ENCODE results near the gene CNTN1.

DNA sequence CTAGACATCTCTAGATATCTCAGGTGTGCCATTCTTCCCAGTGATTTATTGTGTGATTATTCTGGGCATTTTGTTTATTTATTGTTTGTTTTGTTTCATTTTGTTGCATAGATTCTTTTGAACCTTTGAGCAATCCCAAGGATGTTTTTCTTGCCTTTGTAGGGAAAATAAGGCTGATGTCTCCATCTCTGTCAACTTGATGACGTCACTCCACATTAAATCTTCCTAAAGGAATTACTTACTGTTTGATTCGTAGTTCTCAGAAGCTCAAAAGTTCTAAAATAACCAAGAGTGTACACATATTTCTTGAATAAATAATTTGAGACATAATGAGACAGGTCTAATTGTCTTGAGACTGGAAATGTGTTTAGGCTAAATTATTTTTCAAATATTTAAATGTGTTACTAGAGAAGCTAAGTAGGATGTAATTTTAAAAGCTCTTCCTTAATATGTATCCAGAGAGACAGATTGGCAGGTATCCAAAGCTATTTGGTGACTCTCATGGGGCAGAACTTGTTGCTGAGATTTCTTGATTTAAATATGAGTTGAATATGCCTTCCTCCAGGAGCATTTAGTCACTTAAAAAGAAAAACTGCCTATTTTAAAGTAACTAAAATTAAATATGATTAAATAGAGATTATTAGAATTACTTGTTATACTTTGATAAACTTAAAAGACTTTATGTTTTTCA, 128.7 kb downstream of the CNTN1 start:
- TF ChIP-seq REST (IDR thresholded peaks at IDR 0.05; ENCODE audit: low read depth, low read length) (no peak), TEAD4 (IDR thresholded peaks at IDR 0.05; ENCODE audit: borderline replicate concordance, insufficient read depth) (no peak), POLR2AphosphoS5 (IDR thresholded peaks at IDR 0.05; ENCODE audit: low read depth, low read length) (no peak), USF2 (IDR thresholded peaks at IDR 0.05; ENCODE audit: borderline replicate concordance, low read depth, low read length) (no peak), RFX5 (IDR thresholded peaks at IDR 0.05; ENCODE audit: low read length) (no peak), YY1 (IDR thresholded peaks at IDR 0.05; ENCODE audit: low read depth) (no peak), FOXM1 (IDR thresholded peaks at IDR 0.05; ENCODE audit: low read depth) (no peak), TAF1 (IDR thresholded peaks at IDR 0.05; ENCODE audit: borderline replicate concordance, low read depth, low read length) (no peak), TCF12 (IDR thresholded peaks at IDR 0.05) (no peak), JUND (IDR thresholded peaks at IDR 0.05) (no peak)
- TF ChIP-seq, protein P1, sequence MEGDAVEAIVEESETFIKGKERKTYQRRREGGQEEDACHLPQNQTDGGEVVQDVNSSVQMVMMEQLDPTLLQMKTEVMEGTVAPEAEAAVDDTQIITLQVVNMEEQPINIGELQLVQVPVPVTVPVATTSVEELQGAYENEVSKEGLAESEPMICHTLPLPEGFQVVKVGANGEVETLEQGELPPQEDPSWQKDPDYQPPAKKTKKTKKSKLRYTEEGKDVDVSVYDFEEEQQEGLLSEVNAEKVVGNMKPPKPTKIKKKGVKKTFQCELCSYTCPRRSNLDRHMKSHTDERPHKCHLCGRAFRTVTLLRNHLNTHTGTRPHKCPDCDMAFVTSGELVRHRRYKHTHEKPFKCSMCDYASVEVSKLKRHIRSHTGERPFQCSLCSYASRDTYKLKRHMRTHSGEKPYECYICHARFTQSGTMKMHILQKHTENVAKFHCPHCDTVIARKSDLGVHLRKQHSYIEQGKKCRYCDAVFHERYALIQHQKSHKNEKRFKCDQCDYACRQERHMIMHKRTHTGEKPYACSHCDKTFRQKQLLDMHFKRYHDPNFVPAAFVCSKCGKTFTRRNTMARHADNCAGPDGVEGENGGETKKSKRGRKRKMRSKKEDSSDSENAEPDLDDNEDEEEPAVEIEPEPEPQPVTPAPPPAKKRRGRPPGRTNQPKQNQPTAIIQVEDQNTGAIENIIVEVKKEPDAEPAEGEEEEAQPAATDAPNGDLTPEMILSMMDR (IDR thresholded peaks at IDR 0.05), result no peak
- TF ChIP-seq, protein P2, sequence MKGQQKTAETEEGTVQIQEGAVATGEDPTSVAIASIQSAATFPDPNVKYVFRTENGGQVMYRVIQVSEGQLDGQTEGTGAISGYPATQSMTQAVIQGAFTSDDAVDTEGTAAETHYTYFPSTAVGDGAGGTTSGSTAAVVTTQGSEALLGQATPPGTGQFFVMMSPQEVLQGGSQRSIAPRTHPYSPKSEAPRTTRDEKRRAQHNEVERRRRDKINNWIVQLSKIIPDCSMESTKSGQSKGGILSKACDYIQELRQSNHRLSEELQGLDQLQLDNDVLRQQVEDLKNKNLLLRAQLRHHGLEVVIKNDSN (IDR thresholded peaks at IDR 0.05; ENCODE audit: borderline replicate concordance, low read depth), result no peak
